ENCODE data around the gene SLC26A1.
A peak's percentile ranks its signal among the peaks of the same experiment; 100 is the strongest.
"Not testable (repeated sequence)": the region's sequence is repeated elsewhere in the genome, so short reads cannot be mapped to it uniquely, and the experiment has no call there.

Gene SLC26A1

DNA sequence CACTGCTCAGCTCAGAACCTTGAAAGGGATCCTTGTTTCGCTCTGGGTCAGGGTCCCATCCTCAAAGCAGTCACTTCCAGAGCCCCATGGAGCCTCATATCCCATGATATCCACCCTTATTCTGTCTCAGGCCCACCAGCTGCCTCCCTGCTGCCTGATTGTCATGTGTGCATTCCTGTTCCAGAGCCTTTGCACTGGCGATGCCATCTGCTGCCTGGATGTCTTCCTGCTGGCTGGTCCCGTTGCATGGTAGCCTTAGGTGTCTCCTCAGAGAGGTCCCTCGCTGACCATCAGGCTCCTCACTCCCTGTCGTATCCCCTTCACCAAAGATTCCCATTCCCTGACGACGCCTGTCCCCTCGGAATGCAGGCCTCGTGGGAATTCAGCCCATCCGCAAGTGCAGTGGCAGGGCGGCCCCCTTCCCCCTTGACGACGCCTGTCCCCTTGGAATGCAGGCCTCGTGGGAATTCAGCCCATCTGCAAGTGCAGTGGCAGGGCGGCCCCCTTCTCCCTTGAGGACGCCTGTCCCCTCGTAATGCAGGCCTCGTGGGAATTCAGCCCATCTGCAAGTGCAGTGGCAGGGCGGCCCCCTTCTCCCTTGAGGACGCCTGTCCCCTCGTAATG, 6.1 kb upstream of the SLC26A1 start:
- WGBS = 76% methylated on average over 16 of the region's 21 CpGs
- H2AK5ac ChIP-seq (ENCODE audit: low read length, severe bottlenecking) = not testable (repeated sequence)

GRCh38 chr4:998096-998691, 5.0 kb upstream of the SLC26A1 start:
- no peak overlapping the region for H3K14ac ChIP-seq (ENCODE audit: low read length in 2 of 2)
- H2BK12ac ChIP-seq (ENCODE audit: low read length in 2 of 2) = no peak overlapping the region
- H3K27me3 ChIP-seq (ENCODE audit: control insufficient read depth in 1 of 2, insufficient read depth in 1 of 2, low read length in 2 of 2) = peaks cover 53 to 55% of the 10 kb centered on the region in 2 experiments
- H4K8ac ChIP-seq (ENCODE audit: low read length) = no peak overlapping the region
- no peak overlapping the region for H2AK5ac ChIP-seq (ENCODE audit: low read length, severe bottlenecking)
- no peak overlapping the region for H3K18ac ChIP-seq (ENCODE audit: low read depth in 1 of 2, low read length in 2 of 2)
- H2AFZ ChIP-seq (ENCODE audit: low read depth, low read length) = no peak overlapping the region
- no peak for DNase-seq
- H3K4ac ChIP-seq (ENCODE audit: low read depth in 1 of 2, low read length in 2 of 2) = no peak overlapping the region
- peaks cover 0 to 4% of the 10 kb centered on the region in 2 experiments for H3K36me3 ChIP-seq (ENCODE audit: control insufficient read depth in 1 of 2, insufficient read depth in 2 of 2, low read depth in 1 of 2, low read length in 2 of 2)
- no peak overlapping the region for H3K27ac ChIP-seq (ENCODE audit: low read length, poor library complexity, severe bottlenecking)
- peak overlapping the region in 1 of 2 experiments; percentile 53 for H3K4me3 ChIP-seq (ENCODE audit: insufficient read depth in 1 of 2, low read depth in 1 of 2, low read length in 2 of 2)
- peaks cover 30% of the 10 kb centered on the region for H3K4me1 ChIP-seq (ENCODE audit: control insufficient read depth, insufficient read depth, low read depth, low read length)
- H2BK15ac ChIP-seq (ENCODE audit: low read depth, poor library complexity, severe bottlenecking) = no peak overlapping the region
- no peaks in the 10 kb centered on the region for H3K9me3 ChIP-seq (ENCODE audit: control insufficient read depth, low read length)
- no peak overlapping the region for H2BK5ac ChIP-seq (ENCODE audit: low read depth, low read length, poor library complexity, severe bottlenecking)
- H2BK120ac ChIP-seq (ENCODE audit: low read depth, low read length) = no peak overlapping the region
- no peak overlapping the region for H3K23ac ChIP-seq (ENCODE audit: low read length in 2 of 2)
- H3K79me1 ChIP-seq (replicated peaks; ENCODE audit: low read length, poor library complexity, severe bottlenecking) = no peaks in the 10 kb centered on the region
- no peak overlapping the region for H4K91ac ChIP-seq (ENCODE audit: low read length)
- WGBS = 86% methylated on average over 12 of the region's 12 CpGs
- no peak overlapping the region for H3K4me2 ChIP-seq (ENCODE audit: low read length, poor library complexity, severe bottlenecking)
- H3K9ac ChIP-seq (ENCODE audit: low read length) = no peak overlapping the region

More for the DNA sequence above, 6.1 kb upstream of the SLC26A1 start:
- H3K23ac ChIP-seq (ENCODE audit: low read length in 2 of 2); H3K4me2 ChIP-seq (ENCODE audit: low read length, poor library complexity, severe bottlenecking); H3K36me3 ChIP-seq (ENCODE audit: control insufficient read depth in 1 of 2, insufficient read depth in 2 of 2, low read depth in 1 of 2, low read length in 2 of 2); H3K14ac ChIP-seq (ENCODE audit: low read length in 2 of 2); H3K79me1 ChIP-seq (replicated peaks; ENCODE audit: low read length, poor library complexity, severe bottlenecking); H2BK15ac ChIP-seq (ENCODE audit: low read depth, poor library complexity, severe bottlenecking); H3K4me3 ChIP-seq (ENCODE audit: insufficient read depth in 1 of 2, low read depth in 1 of 2, low read length in 2 of 2); H4K8ac ChIP-seq (ENCODE audit: low read length); H2BK12ac ChIP-seq (ENCODE audit: low read length in 2 of 2); H3K4ac ChIP-seq (ENCODE audit: low read depth in 1 of 2, low read length in 2 of 2); H3K27ac ChIP-seq (ENCODE audit: low read length, poor library complexity, severe bottlenecking); H2AFZ ChIP-seq (ENCODE audit: low read depth, low read length); H3K9ac ChIP-seq (ENCODE audit: low read length); H3K18ac ChIP-seq (ENCODE audit: low read depth in 1 of 2, low read length in 2 of 2); H2BK120ac ChIP-seq (ENCODE audit: low read depth, low read length); DNase-seq; H3K9me3 ChIP-seq (ENCODE audit: control insufficient read depth, low read length); H4K91ac ChIP-seq (ENCODE audit: low read length); H2BK5ac ChIP-seq (ENCODE audit: low read depth, low read length, poor library complexity, severe bottlenecking): not testable (repeated sequence)
- peaks cover 26% of the 10 kb centered on the region for H3K4me1 ChIP-seq (ENCODE audit: control insufficient read depth, insufficient read depth, low read depth, low read length)
- peaks cover 63 to 67% of the 10 kb centered on the region in 2 experiments for H3K27me3 ChIP-seq (ENCODE audit: control insufficient read depth in 1 of 2, insufficient read depth in 1 of 2, low read length in 2 of 2)

- no peak overlapping the region for H3K23ac ChIP-seq (ENCODE audit: low read length in 2 of 2)
- H2BK5ac ChIP-seq (ENCODE audit: low read depth, low read length, poor library complexity, severe bottlenecking) = no peak overlapping the region
- H3K14ac ChIP-seq (ENCODE audit: low read length in 2 of 2) = peak overlapping the region in 1 of 2 experiments; percentile 36
- peak overlapping the region; percentile 36 for H3K9ac ChIP-seq (ENCODE audit: low read length)
- no peak overlapping the region for H2BK120ac ChIP-seq (ENCODE audit: low read depth, low read length)
- H4K8ac ChIP-seq (ENCODE audit: low read length) = peak overlapping the region; percentile 64
- peaks cover 0 to 4% of the 10 kb centered on the region in 2 experiments for H3K36me3 ChIP-seq (ENCODE audit: control insufficient read depth in 1 of 2, insufficient read depth in 2 of 2, low read depth in 1 of 2, low read length in 2 of 2)
- H3K27ac ChIP-seq (ENCODE audit: low read length, poor library complexity, severe bottlenecking) = no peak overlapping the region
- peaks cover 2% of the 10 kb centered on the region for H3K79me1 ChIP-seq (replicated peaks; ENCODE audit: low read length, poor library complexity, severe bottlenecking)
- peaks cover 52 to 55% of the 10 kb centered on the region in 2 experiments for H3K27me3 ChIP-seq (ENCODE audit: control insufficient read depth in 1 of 2, insufficient read depth in 1 of 2, low read length in 2 of 2)
- no peak overlapping the region for H2BK15ac ChIP-seq (ENCODE audit: low read depth, poor library complexity, severe bottlenecking)
- peak overlapping the region; percentile 39 to 53 for H3K4me3 ChIP-seq (ENCODE audit: insufficient read depth in 1 of 2, low read depth in 1 of 2, low read length in 2 of 2)
- no peaks in the 10 kb centered on the region for H3K9me3 ChIP-seq (ENCODE audit: control insufficient read depth, low read length)
- no peak overlapping the region for H2AFZ ChIP-seq (ENCODE audit: low read depth, low read length)
- H3K4me2 ChIP-seq (ENCODE audit: low read length, poor library complexity, severe bottlenecking) = peak overlapping the region; percentile 75
- WGBS = 9% methylated on average over 52 of the region's 68 CpGs
- H4K91ac ChIP-seq (ENCODE audit: low read length) = no peak overlapping the region
- DNase-seq = peak; percentile 16
- H3K4ac ChIP-seq (ENCODE audit: low read depth in 1 of 2, low read length in 2 of 2) = no peak overlapping the region
- peaks cover 32% of the 10 kb centered on the region for H3K4me1 ChIP-seq (ENCODE audit: control insufficient read depth, insufficient read depth, low read depth, low read length)
- peak overlapping the region in 1 of 2 experiments; percentile 3 for H3K18ac ChIP-seq (ENCODE audit: low read depth in 1 of 2, low read length in 2 of 2)
- H2BK12ac ChIP-seq (ENCODE audit: low read length in 2 of 2) = peak overlapping the region in 1 of 2 experiments; percentile 54
- H2AK5ac ChIP-seq (ENCODE audit: low read length, severe bottlenecking) = no peak overlapping the region
Observed at GRCh38 chr4:997375-998071, 4.3 kb upstream of the SLC26A1 start.

DNA sequence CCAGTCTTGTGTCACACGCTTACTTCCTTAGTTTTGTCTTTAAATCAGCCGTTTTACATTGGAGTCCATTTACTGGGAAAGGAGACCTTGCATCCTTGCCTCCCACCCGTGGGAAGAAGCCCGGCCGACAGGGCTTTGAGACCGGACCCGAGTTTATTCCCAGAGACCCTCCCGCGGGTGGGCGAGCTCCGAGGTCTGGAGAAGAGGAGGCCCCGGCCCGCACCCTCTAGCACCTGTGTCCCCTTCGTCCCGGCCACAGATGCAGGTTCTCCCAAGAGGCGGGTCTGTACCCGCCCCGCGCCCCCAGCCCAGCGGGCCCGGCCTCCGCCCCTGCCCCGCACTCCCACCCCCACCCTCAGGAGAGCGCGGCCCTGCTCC, 3.8 kb upstream of the SLC26A1 start:
- Histone ChIP-seq H4K91ac (ENCODE audit: low read length) (no peak overlapping the region), H3K4me2 (ENCODE audit: low read length, poor library complexity, severe bottlenecking) (no peak overlapping the region), H3K4ac (ENCODE audit: low read depth in 1 of 2, low read length in 2 of 2) (no peak overlapping the region), H2BK15ac (ENCODE audit: low read depth, poor library complexity, severe bottlenecking) (no peak overlapping the region), H2BK12ac (ENCODE audit: low read length in 2 of 2) (no peak overlapping the region), H3K36me3 (ENCODE audit: control insufficient read depth in 1 of 2, insufficient read depth in 2 of 2, low read depth in 1 of 2, low read length in 2 of 2) (peaks cover 0 to 3% of the 10 kb centered on the region in 2 experiments), H3K79me1 (replicated peaks; ENCODE audit: low read length, poor library complexity, severe bottlenecking) (peaks cover 2% of the 10 kb centered on the region), H3K4me3 (ENCODE audit: insufficient read depth in 1 of 2, low read depth in 1 of 2, low read length in 2 of 2) (no peak overlapping the region), H2BK5ac (ENCODE audit: low read depth, low read length, poor library complexity, severe bottlenecking) (no peak overlapping the region), H4K8ac (ENCODE audit: low read length) (no peak overlapping the region), H3K18ac (ENCODE audit: low read depth in 1 of 2, low read length in 2 of 2) (no peak overlapping the region), H3K27me3 (ENCODE audit: control insufficient read depth in 1 of 2, insufficient read depth in 1 of 2, low read length in 2 of 2) (peaks cover 48 to 52% of the 10 kb centered on the region in 2 experiments), H3K23ac (ENCODE audit: low read length in 2 of 2) (no peak overlapping the region), H3K14ac (ENCODE audit: low read length in 2 of 2) (no peak overlapping the region), H2AFZ (ENCODE audit: low read depth, low read length) (no peak overlapping the region), H3K4me1 (ENCODE audit: control insufficient read depth, insufficient read depth, low read depth, low read length) (peaks cover 33% of the 10 kb centered on the region), H3K27ac (ENCODE audit: low read length, poor library complexity, severe bottlenecking) (no peak overlapping the region), H3K9ac (ENCODE audit: low read length) (no peak overlapping the region), H2AK5ac (ENCODE audit: low read length, severe bottlenecking) (no peak overlapping the region), H3K9me3 (ENCODE audit: control insufficient read depth, low read length) (no peaks in the 10 kb centered on the region), H2BK120ac (ENCODE audit: low read depth, low read length) (no peak overlapping the region)
- no peak for DNase-seq
- 23% methylated on average over 17 of the region's 25 CpGs for WGBS

All from mesenchymal stem cell (in vitro differentiated cells and primary cell).